Amniotic epithelial cell (primary cell): ENCODE data around the gene FUT9.

Experiments
- DNase-seq: peaks from one replicate; pipeline ENCODE4 v3.0.0-alpha.2; 2010; ENCODE audit warnings: low read depth

Gene FUT9

GRCh38 chr6:96015518-96016333 lies at the start of gene FUT9:
Gene FUT9, plus strand, starts transcription at chr6:96015974. Its CDS starts 187,182 bp downstream, at chr6:96203156.
- DNase-seq: no peak

- no peak for DNase-seq
These were observed 48.2 kb upstream of the FUT9 start for GRCh38 chr6:95967594-95967993.

GRCh38 chr6:95973976-95974375 lies 41.8 kb upstream of the FUT9 start:
- DNase-seq: no peak

GRCh38 chr6:95978230-95978629 lies 37.5 kb upstream of the FUT9 start:
- no peak for DNase-seq

GRCh38 chr6:95991906-95992305 lies 23.9 kb upstream of the FUT9 start:
- DNase-seq: no peak

- no peak for DNase-seq
These were observed 21.6 kb upstream of the FUT9 start for GRCh38 chr6:95994151-95994550.

GRCh38 chr6:95998133-95998532 lies 17.6 kb upstream of the FUT9 start:
- DNase-seq: no peak

- no peak for DNase-seq
These were observed 13.7 kb upstream of the FUT9 start for GRCh38 chr6:96001891-96002575.

GRCh38 chr6:96002576-96002910 lies 13.2 kb upstream of the FUT9 start:
- no peak for DNase-seq

- no peak for DNase-seq
These were observed 12.9 kb upstream of the FUT9 start for GRCh38 chr6:96002912-96003311.

GRCh38 chr6:96007663-96008062 lies 8.1 kb upstream of the FUT9 start:
- no peak for DNase-seq

- no peak for DNase-seq
These were observed 2.2 kb upstream of the FUT9 start for GRCh38 chr6:96013531-96013930.

- no peak for DNase-seq
These were observed 792 bp upstream of the FUT9 start for GRCh38 chr6:96014846-96015517.

GRCh38 chr6:96016334-96017069 lies 728 bp downstream of the FUT9 start:
- no peak for DNase-seq

- DNase-seq: no peak
These were observed 1.2 kb downstream of the FUT9 start for GRCh38 chr6:96017070-96017359.

- no peak for DNase-seq
These were observed 6.5 kb downstream of the FUT9 start for GRCh38 chr6:96022225-96022624.

- DNase-seq: no peak
These were observed 16.9 kb downstream of the FUT9 start for GRCh38 chr6:96032661-96033060.

GRCh38 chr6:96051555-96051954 lies 35.8 kb downstream of the FUT9 start:
- no peak for DNase-seq

- no peak for DNase-seq
These were observed 42.3 kb downstream of the FUT9 start for GRCh38 chr6:96058082-96058481.

GRCh38 chr6:96059586-96059985 lies 43.8 kb downstream of the FUT9 start:
- DNase-seq: no peak

- no peak for DNase-seq
These were observed 44.5 kb downstream of the FUT9 start for GRCh38 chr6:96060249-96060648.

GRCh38 chr6:96065213-96065612 lies 49.4 kb downstream of the FUT9 start:
- DNase-seq: no peak

- no peak for DNase-seq
These were observed 50.6 kb downstream of the FUT9 start for GRCh38 chr6:96066376-96066775.
